Liver (tissue), 3 donors: ENCODE results near the gene LEF1.

ENCODE experiments used
- FOXA1 ChIP-seq: IDR thresholded peaks from 2 replicates; pipeline ENCODE4 v1.6.1; 2016; ENCODE audit warnings: antibody characterized with exemption
- HNF4G ChIP-seq: IDR thresholded peaks from 2 replicates; pipeline ENCODE4 v1.6.1; 2016; ENCODE audit warnings: antibody characterized with exemption
- NR2F2 ChIP-seq: IDR thresholded peaks from 2 replicates; pipeline ENCODE4 v1.6.1; 2016; ENCODE audit warnings: antibody characterized with exemption
- REST ChIP-seq: IDR thresholded peaks from 2 replicates; pipeline ENCODE4 v1.6.1; 2016; ENCODE audit warnings: antibody characterized with exemption, mild to moderate bottlenecking
- RXRA ChIP-seq, 2 donors: IDR thresholded peaks; 2 replicates each; pipeline ENCODE4 v1.6.1; 2017 to 2018; ENCODE audit warnings: antibody characterized with exemption in 2 of 2, mild to moderate bottlenecking in 1 of 2
- SP1 ChIP-seq: IDR thresholded peaks from 2 replicates; pipeline ENCODE4 v1.6.1; 2018; ENCODE audit warnings: antibody characterized with exemption, mild to moderate bottlenecking
- TAF1 ChIP-seq: conservative IDR thresholded peaks from 2 replicates; pipeline ENCODE4 v1.6.1; 2016; ENCODE audit warnings: antibody characterized with exemption, mild to moderate bottlenecking
- YY1 ChIP-seq: IDR thresholded peaks from 2 replicates; pipeline ENCODE4 v1.6.1; 2016; ENCODE audit warnings: antibody characterized with exemption, mild to moderate bottlenecking
- ZBTB33 ChIP-seq: IDR thresholded peaks from 2 replicates; pipeline ENCODE4 v1.6.1; 2016; ENCODE audit warnings: antibody characterized with exemption
- TF ChIP-seq, protein P1 (sequence below): IDR thresholded peaks from 2 replicates; pipeline ENCODE4 v1.6.1; 2016; ENCODE audit warnings: antibody characterized with exemption
- TF ChIP-seq, protein P2 (sequence below): fragments of 150-350 bp; IDR thresholded peaks from 2 replicates; pipeline ENCODE4 v1.5.1; 2017; ENCODE audit warnings: improper control_type of control experiment, low read depth, low read length; ENCODE audit not compliant: missing input control
- TF ChIP-seq, protein P3 (sequence below): IDR thresholded peaks from 2 replicates; pipeline ENCODE4 v1.6.1; 2016; ENCODE audit warnings: antibody characterized with exemption
- donor health status: healthy.
- donor health status: healthy.

DNA sequence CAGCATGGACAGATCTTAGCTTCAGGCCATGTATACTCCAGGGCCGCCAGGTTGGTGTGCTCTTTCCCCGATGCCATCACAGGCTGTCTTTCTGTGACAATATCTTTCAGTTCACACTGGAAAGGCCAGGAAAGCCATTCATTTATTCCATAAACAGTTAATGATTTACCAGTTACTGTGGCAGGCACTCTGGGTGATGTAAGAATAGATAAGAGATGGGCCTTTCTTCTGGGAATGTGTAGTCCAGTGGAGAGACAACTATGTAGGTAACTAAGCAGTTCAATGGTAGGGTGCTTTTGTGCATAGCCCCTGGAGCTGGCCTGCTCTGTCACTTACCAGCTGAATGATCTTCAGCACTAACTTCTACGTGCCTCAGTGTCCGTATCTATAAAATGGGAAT, 46.3 kb upstream of the LEF1 start:
- TF ChIP-seq, protein P1, sequence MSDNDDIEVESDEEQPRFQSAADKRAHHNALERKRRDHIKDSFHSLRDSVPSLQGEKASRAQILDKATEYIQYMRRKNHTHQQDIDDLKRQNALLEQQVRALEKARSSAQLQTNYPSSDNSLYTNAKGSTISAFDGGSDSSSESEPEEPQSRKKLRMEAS = no peak
- TF ChIP-seq, protein P2, sequence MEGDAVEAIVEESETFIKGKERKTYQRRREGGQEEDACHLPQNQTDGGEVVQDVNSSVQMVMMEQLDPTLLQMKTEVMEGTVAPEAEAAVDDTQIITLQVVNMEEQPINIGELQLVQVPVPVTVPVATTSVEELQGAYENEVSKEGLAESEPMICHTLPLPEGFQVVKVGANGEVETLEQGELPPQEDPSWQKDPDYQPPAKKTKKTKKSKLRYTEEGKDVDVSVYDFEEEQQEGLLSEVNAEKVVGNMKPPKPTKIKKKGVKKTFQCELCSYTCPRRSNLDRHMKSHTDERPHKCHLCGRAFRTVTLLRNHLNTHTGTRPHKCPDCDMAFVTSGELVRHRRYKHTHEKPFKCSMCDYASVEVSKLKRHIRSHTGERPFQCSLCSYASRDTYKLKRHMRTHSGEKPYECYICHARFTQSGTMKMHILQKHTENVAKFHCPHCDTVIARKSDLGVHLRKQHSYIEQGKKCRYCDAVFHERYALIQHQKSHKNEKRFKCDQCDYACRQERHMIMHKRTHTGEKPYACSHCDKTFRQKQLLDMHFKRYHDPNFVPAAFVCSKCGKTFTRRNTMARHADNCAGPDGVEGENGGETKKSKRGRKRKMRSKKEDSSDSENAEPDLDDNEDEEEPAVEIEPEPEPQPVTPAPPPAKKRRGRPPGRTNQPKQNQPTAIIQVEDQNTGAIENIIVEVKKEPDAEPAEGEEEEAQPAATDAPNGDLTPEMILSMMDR = no peak
- TF ChIP-seq ZBTB33 = no peak
- no peak for TF ChIP-seq REST
- no peak for TF ChIP-seq HNF4G
- TF ChIP-seq, protein P3, sequence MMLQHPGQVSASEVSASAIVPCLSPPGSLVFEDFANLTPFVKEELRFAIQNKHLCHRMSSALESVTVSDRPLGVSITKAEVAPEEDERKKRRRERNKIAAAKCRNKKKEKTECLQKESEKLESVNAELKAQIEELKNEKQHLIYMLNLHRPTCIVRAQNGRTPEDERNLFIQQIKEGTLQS = no peak
- TF ChIP-seq RXRA (IDR thresholded peaks at IDR 0.05) = no peak
- TF ChIP-seq YY1 = no peak
- TF ChIP-seq SP1 = no peak
- TF ChIP-seq TAF1 = no peak
- TF ChIP-seq NR2F2 = no peak
- no peak for TF ChIP-seq FOXA1
